SK-N-MC (cell line): Measurements from ENCODE around the gene LGALS12.

Experiments used
- EZH2 ChIP-seq: fragments of 200-600 bp; sonication (generic); IDR thresholded peaks from one replicate; pipeline ENCODE4 v1.6.1; 2017; ENCODE audit warnings: antibody characterized with exemption
- POLR2AphosphoS5 ChIP-seq: IDR thresholded peaks from 2 replicates; pipeline ENCODE4 v1.6.1; 2012; ENCODE audit warnings: mild to moderate bottlenecking, low read depth, low read length, borderline replicate concordance

DNA sequence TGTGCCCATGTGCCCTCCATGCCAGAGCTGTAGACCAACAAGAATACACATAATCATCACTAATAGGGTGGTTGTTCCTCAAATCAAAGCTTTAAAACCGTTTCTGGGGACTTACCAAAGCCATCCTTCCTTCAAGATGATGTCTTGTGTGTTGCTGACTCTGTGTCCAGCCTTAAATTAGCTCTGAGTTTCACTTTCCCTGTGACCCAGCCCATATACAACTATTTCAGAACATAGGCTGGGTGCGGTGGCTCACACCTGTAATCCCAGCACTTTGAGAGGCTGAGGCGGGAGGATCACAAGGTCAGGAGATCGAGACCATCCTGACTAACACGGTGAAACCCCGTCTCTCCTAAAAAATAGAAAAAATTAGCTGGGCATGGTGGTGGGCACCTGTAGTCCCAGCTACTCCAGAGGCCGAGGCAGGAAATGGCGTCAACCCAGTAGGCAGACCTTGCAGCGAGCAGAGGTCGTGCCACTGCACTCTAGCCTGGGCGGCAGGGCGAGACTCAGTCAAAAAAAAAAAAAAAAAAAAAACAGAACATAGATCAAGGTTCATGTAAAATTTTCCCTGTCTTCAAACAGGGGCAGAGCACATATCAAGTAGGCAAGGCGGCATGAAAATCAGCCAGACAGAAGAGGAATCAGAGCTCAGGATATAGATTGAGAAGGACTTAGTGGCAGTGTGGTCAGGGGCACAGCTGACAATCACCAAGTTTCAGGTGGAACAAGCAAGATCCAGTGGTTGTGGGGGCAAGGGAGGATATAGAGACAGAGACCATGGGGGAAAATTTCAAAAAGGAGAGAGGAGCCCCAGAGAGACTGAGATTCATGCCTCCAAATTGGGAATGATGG, 57.5 kb downstream of the LGALS12 start, which contains the start of gene PLAAT2:
- TF ChIP-seq POLR2AphosphoS5 (no peak), EZH2 (no peak)
